ENCODE data around the gene XAF1.

DNA sequence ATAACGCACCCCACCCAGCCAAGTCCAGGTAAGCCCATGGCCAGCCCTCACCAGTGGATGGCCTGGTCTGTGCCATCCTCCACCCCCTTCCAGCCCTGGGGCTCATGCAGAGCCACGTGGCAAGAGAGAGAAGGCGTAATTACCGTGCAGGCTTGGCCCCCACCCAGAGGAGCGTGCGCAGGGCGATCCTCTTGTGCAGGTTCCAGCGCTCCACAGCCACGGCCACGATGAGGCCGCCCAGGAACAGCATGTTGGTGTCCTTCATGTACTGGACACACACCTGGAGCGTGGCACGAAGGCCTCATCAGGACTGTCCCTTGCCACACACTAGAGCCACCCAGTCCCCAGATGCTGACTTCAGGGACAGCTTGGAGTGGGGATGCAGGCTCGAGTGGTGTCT, 49.3 kb upstream of the XAF1 start:
- no peak for TF ChIP-seq POLR2AphosphoS5 (IDR thresholded peaks at IDR 0.05; ENCODE audit: low read depth, low read length)
- no peak for TF ChIP-seq POLR2A (IDR thresholded peaks at IDR 0.05; ENCODE audit: low read depth, low read length)
- TF ChIP-seq PAX5 (IDR thresholded peaks at IDR 0.05; ENCODE audit: insufficient read depth, low read length, severe bottlenecking) = no peak

All from GM12891 (cell line).